HG03520 (cell line): ENCODE data around the gene BCL11B.

ENCODE experiments used
- ATAC-seq: cut with Tn5 transposase; IDR thresholded peaks from one replicate; pipeline ENCODE4 v1.9.1; 2021; ENCODE audit warnings: mild to moderate bottlenecking, moderate library complexity; ENCODE audit not compliant: unreplicated experiment

Gene BCL11B

DNA sequence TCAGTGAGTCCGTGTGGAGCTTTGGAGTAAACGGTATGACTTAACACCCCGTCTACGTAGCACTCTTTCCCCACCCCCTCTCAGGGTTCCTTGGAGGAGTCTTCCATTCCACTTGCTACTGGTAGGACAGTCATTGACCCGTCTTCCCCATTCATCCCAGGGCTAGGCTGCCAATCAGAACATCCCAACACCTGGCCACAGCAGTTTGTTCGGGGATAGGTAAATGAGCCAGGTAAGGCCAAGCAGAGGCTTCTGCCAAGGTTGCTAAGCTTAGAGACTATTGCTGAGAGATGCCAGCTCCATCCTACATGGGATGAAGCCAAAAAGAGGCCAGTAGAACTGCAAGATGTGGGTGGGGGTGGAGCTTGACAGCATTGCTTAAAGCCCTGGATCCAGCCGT lies 130.8 kb downstream of the BCL11B start:
- ATAC-seq = no peak

DNA sequence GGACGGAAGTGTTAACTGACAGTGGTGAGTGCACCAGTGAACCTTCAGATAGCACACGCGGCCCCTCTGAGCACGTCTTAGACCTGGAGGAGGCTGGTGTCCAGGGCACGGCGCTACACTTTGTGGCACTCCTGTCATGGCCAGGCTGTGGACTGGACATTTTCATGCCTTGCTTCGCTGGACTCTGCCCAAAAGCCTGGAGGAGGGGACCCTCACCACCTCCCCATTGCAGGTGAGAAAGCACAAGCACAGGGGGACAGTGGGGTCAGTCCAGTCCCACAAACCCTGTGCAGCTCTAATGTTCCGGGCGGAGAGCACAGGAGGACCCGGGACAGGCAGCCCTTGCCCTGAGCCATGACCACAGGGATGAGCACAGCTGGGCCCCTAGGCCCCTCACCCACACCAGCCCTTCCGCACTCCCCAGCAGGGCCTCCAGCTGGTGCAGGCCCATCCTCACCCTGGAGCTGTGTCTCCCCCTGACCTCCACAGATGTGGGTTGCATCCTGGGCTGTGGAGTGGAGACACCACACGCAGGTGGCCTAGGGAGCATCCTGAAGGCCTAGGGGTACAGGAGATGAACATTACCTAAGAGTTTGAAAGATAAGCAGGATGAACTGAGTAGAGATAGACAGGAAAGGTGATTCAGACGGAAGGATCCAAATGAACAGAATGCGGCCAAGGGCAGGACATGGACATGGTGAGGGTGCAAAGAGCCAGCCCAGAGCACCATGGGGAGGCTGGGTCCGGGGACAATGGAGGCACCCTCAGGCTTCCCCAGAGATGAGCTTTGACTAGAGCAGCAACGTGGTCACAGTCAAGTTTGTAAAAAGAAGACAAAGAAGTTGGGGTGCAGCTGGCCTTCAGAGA lies 132.8 kb downstream of the BCL11B start:
- ATAC-seq = no peak

DNA sequence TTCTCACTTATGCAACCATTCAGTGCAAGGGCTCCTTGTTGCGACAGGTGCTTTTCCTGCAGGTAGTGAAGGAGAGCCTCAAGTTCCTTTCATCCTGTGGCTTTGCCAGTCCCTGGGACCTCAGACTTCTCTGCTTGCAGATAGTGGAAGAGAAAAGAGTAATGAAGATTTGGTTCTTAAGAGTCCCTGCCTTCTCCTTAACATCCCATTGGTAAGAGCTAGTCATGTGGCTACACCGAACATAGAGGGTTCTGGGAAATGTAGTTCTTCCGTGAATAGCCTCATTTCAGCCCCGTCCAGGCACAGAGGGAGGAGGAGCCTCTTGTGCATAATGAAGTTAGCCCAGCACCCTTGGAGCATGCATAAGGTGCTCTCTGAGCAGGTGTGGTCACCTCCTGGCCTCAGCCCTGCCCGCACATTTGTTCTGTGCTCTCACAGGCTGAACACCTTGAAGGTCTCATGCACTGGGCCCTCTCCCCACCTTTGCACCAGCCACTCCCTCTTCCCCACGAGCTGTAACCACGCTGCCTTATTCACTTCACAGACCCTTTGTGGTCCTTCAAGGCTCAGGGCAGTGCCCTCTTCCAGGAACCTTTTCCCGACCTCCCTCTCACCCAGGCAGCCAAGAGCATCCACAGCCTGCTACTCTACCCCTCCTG lies 134.0 kb downstream of the BCL11B start:
- no peak for ATAC-seq

DNA sequence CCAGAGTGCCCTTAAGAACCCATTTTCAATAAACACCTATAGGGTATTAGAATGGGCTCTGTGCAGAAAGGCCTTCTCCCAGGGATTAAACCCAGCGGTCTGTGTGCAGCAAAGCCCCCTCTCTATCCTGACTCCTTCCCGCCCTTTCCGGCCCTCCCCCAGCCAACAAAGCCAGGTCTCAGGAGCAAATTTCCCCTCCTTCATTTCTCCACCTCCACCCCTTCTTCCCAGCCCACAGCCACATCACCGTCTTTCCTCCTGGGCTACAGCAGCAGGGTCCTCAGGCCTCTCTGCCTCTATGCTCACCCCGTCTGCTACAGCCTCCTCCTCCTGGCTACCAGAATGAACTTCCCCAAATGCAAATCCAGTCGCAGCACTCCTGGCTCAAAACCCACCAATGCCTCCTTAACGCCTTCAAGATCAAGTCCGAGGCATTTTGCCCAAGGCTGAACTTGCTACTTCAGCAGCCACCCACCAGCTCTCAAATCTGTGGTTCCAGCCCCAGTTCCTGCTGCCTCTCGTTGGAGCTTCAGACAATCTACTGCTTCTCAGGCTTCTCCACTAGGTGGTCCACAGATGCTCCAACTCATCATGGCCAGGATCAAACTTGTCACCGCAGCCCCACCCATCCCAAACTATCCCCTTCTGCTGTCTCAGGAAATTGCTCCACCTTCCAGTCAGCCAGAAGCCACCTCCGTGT lies 134.8 kb downstream of the BCL11B start:
- no peak for ATAC-seq

DNA sequence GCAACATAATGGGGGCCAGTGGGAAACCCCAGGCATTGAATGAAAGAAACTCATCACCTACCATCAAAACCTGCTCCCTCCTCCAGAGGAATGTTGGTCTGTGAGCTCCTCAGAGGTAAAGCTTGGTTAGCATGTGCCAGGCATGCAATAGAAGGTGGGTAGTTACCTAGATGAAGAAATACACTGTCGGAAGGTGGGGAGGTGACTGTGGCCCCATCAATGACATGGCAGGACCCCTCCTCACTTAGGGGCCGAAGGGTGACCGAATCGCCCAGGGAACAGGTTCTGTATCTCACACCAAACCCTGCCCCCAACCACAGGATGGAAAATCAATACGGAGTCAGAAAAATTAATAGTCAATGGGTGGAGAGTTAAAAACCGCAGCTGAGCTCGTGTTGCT lies 135.6 kb downstream of the BCL11B start:
- ATAC-seq = no peak

DNA sequence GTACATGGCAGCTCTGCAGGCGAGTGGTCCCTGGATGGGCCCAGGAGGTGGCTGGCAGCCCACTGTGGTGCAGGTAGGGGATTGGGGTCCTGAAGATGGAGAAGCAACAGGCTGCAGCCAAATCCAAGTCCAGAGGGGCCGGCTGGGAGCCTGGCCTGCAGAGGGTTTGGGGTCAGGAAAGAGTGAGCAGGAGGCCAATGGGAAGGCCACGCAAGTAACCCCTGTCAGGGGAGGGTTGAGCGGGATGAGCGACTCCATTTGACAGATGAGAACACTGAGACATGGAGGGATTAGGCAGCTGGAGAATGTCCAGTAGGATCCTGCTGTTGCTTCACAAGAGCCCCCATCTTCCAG lies 136.0 kb downstream of the BCL11B start:
- no peak for ATAC-seq

DNA sequence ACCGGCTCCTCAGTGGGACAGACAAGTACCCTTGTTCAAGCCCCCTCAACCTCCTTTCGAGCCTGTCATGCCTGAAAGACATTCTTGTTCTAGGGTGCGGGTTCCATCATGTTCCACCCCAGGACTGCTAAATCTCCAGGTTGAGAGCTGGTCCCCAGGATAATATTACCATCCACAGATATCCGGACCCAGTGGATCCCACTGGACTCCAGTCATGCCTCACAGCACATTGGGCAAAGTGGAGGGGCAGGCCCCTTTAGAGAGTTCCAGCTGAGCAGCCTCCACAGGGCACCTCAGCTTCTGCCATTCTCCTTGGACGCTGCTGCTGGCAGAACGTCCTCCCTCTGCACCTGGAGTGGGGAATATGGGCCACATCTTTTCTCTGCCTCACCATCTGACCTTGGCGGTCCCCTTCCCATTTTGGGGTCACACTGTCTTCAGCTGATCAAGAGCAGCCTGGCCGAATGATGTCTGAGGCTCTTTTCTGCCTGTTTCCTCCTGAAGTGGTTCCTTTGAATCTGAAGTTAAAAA lies 137.4 kb downstream of the BCL11B start:
- ATAC-seq = no peak

DNA sequence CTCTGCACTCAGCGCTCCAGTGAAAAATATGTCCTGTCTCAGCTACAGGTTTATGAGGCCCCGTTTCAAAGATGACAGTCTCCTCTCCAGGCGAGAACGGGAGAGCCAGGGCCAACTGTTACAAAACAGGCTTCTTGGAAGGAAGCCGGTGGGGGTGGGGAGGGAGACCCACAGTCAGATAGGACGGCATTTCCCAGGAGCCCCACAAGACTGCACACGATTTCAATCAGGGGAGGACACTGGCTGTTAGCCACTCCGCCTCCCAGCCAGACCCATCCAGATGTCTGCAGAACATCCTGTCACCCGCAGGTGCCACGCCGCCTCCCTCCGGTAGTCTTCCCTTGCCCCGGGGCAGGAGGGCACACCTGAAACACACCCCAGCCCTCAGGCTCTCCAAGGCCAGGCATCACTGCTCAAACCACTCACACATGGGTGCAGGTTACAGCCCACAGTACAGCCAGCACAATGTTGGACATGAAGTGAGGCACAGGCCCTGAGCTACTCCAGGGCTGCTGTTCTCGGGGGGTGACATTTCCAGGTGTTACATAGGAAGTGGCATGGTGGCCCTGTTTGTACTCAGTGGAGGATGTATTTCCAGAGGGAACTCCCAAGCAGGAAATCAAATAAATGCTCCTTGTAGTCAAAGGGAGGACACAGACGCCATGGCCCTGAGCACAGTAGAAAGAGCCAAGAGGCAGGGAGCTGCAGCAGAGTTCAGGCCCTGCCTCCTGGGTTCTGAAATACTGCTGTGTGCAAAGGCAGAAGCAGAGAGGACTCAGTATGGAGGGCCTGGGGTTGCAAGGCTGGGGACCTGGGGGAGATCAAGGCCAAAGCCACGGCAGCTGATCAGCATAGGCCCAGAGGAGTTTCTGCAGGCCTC lies 138.1 kb downstream of the BCL11B start:
- no peak for ATAC-seq

DNA sequence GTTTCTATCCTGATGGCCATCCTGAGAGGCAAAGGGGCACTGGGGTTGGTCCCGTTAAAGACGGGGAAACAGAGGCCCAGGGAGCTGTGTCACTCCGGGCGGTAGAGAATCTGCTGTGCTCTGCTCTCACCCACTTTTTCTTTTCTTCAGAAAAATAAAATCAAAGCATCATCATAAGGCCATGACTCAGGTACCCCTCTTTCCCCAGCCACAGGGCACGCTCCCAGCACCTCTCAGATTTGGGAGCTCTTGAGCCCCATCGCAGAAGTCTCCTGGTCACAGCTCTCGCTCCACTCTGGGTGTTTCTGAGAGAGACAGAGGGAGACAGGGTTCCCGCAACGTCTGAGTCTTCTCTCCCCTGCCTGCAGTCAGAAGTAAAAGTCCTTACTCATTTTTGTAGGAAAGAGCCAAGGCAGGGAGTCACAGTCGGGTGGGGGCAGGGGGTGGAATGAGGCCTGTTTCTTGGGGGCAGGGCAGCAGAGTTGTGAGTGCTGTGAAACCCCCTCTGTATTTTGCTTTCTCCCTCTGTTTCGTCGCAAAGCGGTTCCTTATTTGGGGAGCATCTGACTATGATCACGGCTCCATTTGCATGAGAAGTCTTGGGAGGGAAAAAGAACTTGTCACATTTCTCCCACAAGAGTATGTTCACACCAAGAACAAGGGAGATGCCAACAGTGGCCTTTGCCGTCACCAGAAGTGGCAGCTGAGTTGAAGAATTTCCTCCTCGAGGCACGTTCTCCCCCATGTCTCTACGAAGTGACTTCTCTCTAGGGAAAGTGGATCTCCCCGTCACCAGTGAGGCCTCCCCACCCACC lies 139.0 kb downstream of the BCL11B start:
- ATAC-seq = no peak

DNA sequence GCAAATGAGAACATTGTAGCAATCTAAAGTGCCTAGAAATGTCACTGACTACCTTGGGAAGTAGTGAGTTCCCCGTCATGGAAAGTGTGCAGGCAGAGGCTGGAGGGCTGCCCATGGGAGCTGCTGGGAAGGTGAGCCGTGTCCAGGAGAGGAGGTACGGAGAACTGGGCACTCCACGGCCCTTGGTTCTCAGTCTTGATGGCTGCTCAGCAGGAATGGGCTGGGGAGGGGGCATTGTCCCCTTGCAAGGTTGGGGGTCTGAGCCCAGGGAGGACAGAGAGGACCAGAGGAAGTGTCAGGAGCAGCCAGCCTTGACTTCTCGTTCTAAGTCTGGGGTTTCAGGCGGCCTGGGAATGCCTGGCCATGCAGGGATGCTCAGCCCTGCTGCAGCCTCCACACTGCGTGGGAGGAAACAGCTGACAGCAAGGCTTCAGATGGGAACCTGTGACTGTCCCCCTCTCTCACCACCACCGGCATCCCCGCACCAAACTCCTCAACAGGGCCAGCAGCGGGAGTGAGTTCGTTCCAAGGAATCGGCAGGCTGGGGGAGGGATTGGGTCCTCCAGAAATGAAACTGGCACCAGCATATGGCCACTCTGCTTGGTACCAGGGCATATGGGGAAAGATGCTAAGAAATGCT lies 140.2 kb downstream of the BCL11B start:
- ATAC-seq = no peak

DNA sequence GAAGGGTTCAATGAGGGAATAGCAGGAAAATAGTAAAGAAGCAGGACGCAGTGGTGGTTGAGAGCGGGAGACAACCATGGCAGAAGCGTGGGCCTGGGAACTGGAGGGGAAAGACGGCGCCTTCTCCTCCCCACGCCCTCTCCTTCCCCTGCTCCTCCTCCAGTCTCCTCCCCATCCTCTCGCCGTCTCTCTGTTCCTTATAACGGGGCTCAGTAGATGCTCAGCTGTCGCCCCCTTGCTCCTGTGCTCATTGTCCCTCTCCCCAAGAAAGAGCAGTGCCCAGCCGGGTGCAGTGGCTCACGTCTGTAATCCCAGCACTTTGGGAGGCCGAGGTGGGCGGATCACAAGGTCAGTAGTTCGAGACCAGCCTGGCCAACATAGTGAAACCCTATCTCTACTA lies 142.0 kb downstream of the BCL11B start:
- no peak for ATAC-seq

DNA sequence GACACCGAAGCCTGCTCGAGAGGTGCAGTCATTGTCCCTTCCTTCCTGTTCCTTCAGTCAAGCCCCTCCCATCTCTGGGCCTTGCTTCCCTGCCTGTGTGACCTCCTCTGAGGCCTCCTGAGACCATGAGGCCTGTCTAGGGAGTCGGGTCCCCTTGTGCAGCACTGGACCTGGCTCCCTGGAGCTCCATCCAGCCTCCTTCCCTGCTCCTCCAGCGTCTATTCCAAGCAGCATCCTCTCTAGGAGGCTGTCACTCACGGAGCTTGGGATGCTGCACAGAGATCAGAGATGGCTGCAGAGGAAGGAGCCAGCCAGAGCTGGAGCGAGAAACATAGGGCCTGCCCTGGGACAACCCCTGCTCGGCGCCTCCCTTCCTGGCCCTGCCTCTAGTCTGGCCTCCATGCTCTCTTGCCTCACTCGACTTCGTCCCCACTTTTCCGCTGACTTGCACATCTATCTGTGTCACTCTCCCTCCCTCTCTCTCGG lies 142.7 kb downstream of the BCL11B start:
- ATAC-seq = no peak

DNA sequence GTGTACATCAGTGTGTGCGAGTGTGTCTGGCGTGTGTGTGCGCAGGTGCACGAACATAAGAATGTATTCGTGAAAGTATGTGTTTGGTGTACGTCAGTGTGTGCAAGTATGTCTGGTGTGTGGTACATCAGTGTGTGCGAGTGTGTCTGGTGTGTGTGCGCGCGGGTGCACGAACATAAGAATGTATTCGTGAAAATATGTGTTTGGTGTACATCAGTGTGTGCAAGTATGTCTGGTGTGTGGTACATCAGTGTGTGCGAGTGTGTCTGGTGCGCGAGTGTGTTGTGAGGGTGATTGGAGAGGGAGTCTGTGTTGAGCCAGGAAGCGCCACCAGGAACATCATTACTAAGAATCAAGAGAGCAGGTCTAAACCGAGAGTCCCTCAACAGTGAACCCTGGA lies 143.8 kb downstream of the BCL11B start:
- ATAC-seq = no peak

DNA sequence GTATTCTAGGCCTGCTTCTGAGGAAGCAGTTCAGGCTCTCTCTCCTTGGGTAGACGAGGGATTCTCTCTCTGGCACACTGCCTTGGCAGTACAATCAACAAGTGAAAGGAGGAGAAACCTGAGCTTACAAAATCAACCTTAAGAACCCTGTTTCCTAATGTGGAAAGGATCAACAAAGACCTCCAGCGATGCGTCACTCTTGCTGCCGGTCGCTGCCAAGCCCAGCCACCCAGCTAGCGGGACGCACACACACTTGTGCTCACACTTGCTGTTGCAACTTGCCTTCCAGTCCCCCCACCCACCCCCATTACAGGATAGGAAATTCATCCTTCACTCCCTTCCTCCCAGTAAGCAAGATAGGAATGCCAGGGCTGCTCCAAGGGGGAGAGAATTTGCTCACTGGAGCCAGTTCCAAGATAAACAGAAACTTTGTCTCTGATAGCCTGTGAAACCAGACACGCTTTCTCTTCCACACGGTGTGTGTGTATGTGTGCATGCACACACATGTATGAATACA lies 144.3 kb downstream of the BCL11B start:
- ATAC-seq = no peak

DNA sequence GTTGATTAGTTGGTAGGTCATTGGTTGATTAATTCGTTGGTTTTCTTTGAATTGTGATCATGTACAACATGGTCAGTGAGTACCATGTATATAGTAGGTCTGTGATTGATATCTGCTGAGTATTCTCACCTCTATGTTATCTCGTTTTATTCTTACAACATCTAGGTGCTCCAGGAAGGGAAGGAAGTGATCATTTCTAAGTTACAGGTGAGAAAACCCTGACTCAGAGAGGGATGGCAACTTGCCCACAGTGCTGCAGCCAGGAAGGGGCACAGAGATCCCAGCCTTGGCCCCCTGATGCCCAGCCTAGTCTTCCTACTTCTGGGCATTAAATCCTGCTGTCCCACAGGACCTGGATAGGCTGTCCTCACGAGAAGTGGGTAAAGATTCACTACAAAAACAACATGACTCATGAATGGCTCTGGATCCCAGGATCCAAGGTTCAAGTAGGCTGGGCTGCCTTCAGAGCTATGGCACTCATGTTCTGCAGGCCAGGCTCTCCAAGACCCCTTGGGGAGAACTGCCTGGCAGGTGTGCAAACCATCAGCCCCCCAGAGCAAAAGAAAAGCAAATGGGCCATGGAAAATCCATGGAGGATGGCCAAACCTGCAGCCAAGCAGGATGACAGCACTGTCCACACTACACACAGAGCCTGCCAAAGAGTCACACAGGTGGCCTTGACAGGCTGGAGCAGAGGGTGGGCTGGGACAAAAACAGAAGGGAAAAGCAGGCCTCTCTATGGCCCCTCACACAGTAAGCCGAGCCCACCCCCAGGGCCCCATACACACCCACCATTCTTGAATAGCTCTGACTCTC lies 146.2 kb downstream of the BCL11B start:
- ATAC-seq = no peak

DNA sequence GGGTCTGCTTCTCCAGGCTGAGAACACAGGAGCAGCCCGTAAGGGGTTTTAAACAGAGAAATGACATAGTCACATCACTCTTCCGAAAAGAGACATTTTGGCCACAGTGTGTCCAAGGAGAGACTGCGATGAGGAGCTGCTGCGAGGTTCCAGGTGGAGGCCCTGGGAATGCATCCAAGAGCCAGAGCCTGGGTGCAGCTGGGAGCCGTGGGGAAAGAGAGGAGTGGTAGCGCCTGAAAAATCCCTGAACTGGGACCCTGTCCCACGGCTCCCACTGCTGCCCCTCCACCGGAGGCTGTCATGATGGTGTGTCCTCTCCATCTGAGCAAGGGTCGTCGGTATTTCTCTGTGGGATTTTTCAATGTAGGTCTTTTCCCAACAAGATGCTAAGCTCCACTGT lies 146.9 kb downstream of the BCL11B start:
- no peak for ATAC-seq

DNA sequence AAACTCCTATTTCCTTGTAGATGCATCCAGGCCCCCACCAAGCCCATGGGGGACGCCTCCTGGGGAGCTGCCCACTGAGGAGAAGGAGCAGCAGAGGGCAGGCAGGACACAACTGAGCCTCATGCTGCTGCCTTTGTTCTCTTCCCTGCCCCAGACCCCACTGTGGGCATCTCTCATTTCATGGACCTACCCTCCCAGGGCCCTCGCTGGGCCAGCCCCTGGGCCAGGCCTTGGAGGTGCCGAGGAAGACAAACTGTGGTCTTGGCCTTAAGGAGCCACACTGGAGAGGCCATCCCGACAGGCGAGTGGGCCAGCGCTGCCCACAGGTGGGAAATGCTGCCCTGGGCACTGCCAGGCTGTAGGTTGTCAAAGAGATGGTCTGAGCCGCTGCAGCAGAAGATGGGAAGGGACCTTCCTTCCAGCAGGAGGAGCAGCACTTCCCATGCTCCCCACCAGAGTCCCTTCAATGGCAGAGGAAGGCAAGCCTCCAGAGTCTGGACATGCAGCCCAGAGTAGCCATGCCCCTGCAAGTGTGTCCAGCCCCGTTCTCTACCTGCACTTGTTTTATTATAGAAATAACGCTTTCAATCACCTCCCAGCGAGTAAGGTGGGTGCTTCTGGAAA lies 147.4 kb downstream of the BCL11B start:
- no peak for ATAC-seq
